H1 (cell line): Measurements from ENCODE around the gene KCNH1. TPM values are rescaled to one million over a fixed set of nuclear protein-coding genes. Genes with fewer than 3 reads are reported as not detected.

Source experiments
- NRF1 ChIP-seq: IDR thresholded peaks from 2 replicates; pipeline ENCODE4 v1.6.1; 2011; ENCODE audit warnings: mild to moderate bottlenecking, low read depth, low read length, improper control_type of control experiment
- RAD21 ChIP-seq, 2 experiments: IDR thresholded peaks in 1 of 2; conservative IDR thresholded peaks in 1 of 2; 2 replicates each; pipeline ENCODE4 v1.6.1; 2011; ENCODE audit warnings: low read depth in 2 of 2, low read length in 2 of 2, improper control_type of control experiment in 1 of 2, inconsistent platforms in 1 of 2, mild to moderate bottlenecking in 1 of 2, moderate library complexity in 1 of 2
- SIX5 ChIP-seq: IDR thresholded peaks from 2 replicates; pipeline ENCODE4 v1.6.1; 2011; ENCODE audit warnings: mild to moderate bottlenecking, low read depth, low read length
- polyA plus RNA-seq, 7 experiments: library from polyadenylated mRNA; depleted of rRNA in 3 of 7; stranded (reverse) in 5 of 7; unstranded in 2 of 7; fragments of >200 nt in 5 of 7; fragments of 200-250 nt in 2 of 7; gene quantifications; 1 replicate in 5 of 7; 2 replicates in 1 of 7; 4 replicates in 1 of 7; pipeline versions ENCODE4 v1.2.1 to v1.2.3, GENCODE V29; 2011 to 2013; ENCODE audit warnings: missing spikeins in 2 of 7, mixed read lengths in 2 of 7
- total RNA-seq: library from RNA; stranded (reverse); fragmentation: NEBNext Ultra II Directional; extraction: Animal tissue kit (Norgen Biotek cat#: 25700); gene quantifications from 2 replicates; pipeline ENCODE4 v1.2.1, GENCODE V29; 2021
- TF ChIP-seq, protein P1 (sequence below): IDR thresholded peaks from 2 replicates; pipeline ENCODE4 v1.6.1; 2011; ENCODE audit warnings: low read length, improper control_type of control experiment

The KCNH1 gene
- total and polyA plus RNA-seq, 2 of the 8 experiments (the other 6 are each of a cell fraction or from before 2014, with no cell fraction given): 0.27 to 0.34 TPM

DNA sequence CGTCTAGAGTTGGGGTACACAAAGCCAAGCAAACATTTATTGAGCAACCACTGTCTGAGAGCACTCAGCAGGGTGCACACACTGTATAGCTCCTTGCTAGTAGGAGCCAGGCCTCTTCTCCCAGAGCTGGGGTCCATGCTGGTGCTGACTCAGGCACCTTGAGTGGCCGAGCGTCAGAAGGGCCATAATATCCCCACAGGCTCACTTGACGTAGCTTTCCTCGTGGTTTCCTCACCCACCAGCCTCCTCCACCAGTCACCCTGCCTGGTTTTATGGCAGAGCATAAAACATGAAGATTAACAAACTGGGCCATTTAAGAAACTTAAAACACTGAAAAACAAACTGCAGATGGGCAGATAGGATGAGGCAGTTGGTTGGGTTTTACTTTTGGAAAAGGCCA, 443.7 kb downstream of the KCNH1 start (continued):
- TF ChIP-seq, protein P1, sequence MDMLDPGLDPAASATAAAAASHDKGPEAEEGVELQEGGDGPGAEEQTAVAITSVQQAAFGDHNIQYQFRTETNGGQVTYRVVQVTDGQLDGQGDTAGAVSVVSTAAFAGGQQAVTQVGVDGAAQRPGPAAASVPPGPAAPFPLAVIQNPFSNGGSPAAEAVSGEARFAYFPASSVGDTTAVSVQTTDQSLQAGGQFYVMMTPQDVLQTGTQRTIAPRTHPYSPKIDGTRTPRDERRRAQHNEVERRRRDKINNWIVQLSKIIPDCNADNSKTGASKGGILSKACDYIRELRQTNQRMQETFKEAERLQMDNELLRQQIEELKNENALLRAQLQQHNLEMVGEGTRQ: no peak
- TF ChIP-seq RAD21 (IDR thresholded peaks at IDR 0.05 in 1 of 2, conservative IDR thresholded peaks at IDR 0.05 in 1 of 2; ENCODE audit: low read depth in 2 of 2, low read length in 2 of 2) (no peak), SIX5 (no peak), NRF1 (no peak)
